GM23338 (cell line): ENCODE results near the gene RIMKLB. TPM values are rescaled to one million over a fixed set of nuclear protein-coding genes. Genes with fewer than 3 reads are reported as not detected.
"Not testable (repeated sequence)": the region's sequence is repeated elsewhere in the genome, so short reads cannot be mapped to it uniquely, and the experiment has no call there.

Experiments
- ATAC-seq: fragments of 200-7000 bp; cut with Tn5 transposase; 3 replicates; pipeline ENCODE4 v1.9.1; 2020
- DNase-seq: peaks from one replicate; pipeline ENCODE4 v3.0.0-alpha.2; 2015; ENCODE audit warnings: low spot score
- H2AFZ ChIP-seq: fragments of 200-600 bp; sonication (generic); 2 replicates; pipeline ENCODE4 v1.8.0; 2016; ENCODE audit warnings: antibody characterized with exemption, mild to moderate bottlenecking, moderate library complexity
- H3F3A ChIP-seq: fragments of 200-600 bp; sonication (generic); replicated peaks from 2 replicates; pipeline ENCODE4 v1.8.0; 2017; ENCODE audit warnings: antibody characterized with exemption, mixed run types, low read depth
- H3K27ac ChIP-seq: fragments of 200-600 bp; sonication (generic); 2 replicates; pipeline ENCODE4 v1.6.1; 2016; ENCODE audit warnings: low read depth
- H3K27me3 ChIP-seq: fragments of 200-600 bp; sonication (generic); 2 replicates; pipeline ENCODE4 v1.8.0; 2016; ENCODE audit warnings: mild to moderate bottlenecking, mixed run types, moderate library complexity; ENCODE audit not compliant: insufficient read depth
- H3K36me3 ChIP-seq: fragments of 200-600 bp; sonication (generic); 2 replicates; pipeline ENCODE4 v1.8.0; 2016; ENCODE audit warnings: mild to moderate bottlenecking; ENCODE audit not compliant: insufficient read depth
- H3K4me1 ChIP-seq: fragments of 200-600 bp; sonication (generic); 2 replicates; pipeline ENCODE4 v1.8.0; 2016; ENCODE audit warnings: mild to moderate bottlenecking, moderate library complexity; ENCODE audit not compliant: insufficient read depth
- H3K4me2 ChIP-seq: fragments of 200-600 bp; sonication (generic); 2 replicates; pipeline ENCODE4 v1.7.1; 2017; ENCODE audit warnings: mixed run types
- H3K4me3 ChIP-seq: fragments of 200-600 bp; sonication (generic); 2 replicates; pipeline ENCODE4 v1.6.1; 2016; ENCODE audit warnings: mixed run types
- H3K79me2 ChIP-seq: fragments of 200-600 bp; sonication (generic); replicated peaks from 2 replicates; pipeline ENCODE4 v1.8.0; 2017; ENCODE audit warnings: mild to moderate bottlenecking; ENCODE audit not compliant: insufficient read depth
- H3K9me2 ChIP-seq: fragments of 200-600 bp; sonication (generic); 2 replicates; pipeline ENCODE4 v1.8.0; 2017; ENCODE audit not compliant: insufficient read depth
- H4K20me1 ChIP-seq: fragments of 200-600 bp; sonication (generic); replicated peaks from 2 replicates; pipeline ENCODE4 v1.8.0; 2017; ENCODE audit warnings: mild to moderate bottlenecking; ENCODE audit not compliant: insufficient read depth
- H3K27ac Mint-ChIP-seq: 2 replicates; pipeline ENCODE4 v1.8.0; 2020; ENCODE audit warnings: inconsistent platforms, mild to moderate bottlenecking, moderate library complexity, mixed read lengths
- H3K27me3 Mint-ChIP-seq: 3 replicates; pipeline ENCODE4 v1.8.0; 2022; ENCODE audit warnings: low read depth, mild to moderate bottlenecking, moderate library complexity, mixed read lengths, inconsistent platforms; ENCODE audit not compliant: insufficient read depth, poor library complexity
- H3K36me3 Mint-ChIP-seq: 3 replicates; pipeline ENCODE4 v1.8.0; 2021; ENCODE audit warnings: low read depth, mild to moderate bottlenecking, inconsistent platforms, moderate library complexity, mixed read lengths
- H3K4me1 Mint-ChIP-seq: 3 replicates; pipeline ENCODE4 v1.8.0; 2020; ENCODE audit warnings: mild to moderate bottlenecking, inconsistent platforms, mixed read lengths
- H3K4me3 Mint-ChIP-seq: 3 replicates; pipeline ENCODE4 v1.8.0; 2021; ENCODE audit warnings: moderate library complexity, mild to moderate bottlenecking, inconsistent platforms, mixed read lengths
- H3K9me3 Mint-ChIP-seq: 3 replicates; pipeline ENCODE4 v1.8.0; 2020; ENCODE audit warnings: moderate library complexity, mild to moderate bottlenecking, inconsistent platforms, mixed read lengths
- POLR2AphosphoS5 ChIP-seq: IDR thresholded peaks from 2 replicates; pipeline ENCODE4 v1.6.1; 2016; ENCODE audit warnings: antibody characterized with exemption, low read depth
- polyA plus RNA-seq: library from polyadenylated mRNA; unstranded; fragments of >200 nt; fragmentation: Nextera tagmentation; extraction: Ambion mirVana; gene quantifications from 2 replicates; pipeline ENCODE4 v1.2.1, GENCODE V29; 2016
- total RNA-seq: library from RNA; depleted of rRNA; stranded (reverse); fragments of >200 nt; shearing (Covaris generic); gene quantifications from 2 replicates; pipeline ENCODE4 v1.2.3, GENCODE V29; 2014

The RIMKLB gene
- total and polyA plus RNA-seq, 2 experiments from 2014 or later, result 87.0 to 104 TPM

DNA sequence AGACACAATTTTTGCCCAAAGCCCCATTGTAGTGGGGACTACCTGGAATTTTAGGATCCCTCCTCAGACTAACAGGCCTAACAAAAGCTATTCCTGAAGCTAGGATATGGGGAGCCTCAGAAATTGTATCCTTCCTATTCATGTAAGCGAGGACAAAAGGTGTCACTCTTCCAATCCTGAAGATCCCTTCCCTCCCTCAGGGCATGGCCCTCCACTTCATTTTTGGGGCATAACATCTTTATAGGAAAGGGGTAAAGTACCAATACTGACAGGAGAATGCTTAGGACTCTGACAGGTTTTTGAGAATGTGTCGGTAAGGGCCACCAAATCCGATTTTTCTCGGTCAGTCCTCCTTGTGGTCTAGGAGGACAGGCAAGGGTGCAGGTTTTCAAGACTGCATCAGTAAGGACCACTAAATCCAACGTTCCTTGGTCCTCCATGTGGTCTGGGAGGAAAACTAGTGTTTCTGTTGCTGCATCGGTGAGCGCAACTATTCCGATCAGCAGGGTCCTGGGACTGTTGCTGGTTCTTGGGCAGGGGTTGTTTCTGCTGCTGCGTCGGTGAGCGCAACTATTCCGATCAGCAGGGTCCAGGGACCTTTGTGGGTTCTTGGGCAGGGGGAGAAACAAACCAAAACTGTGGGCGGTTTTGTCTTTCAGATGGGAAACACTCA lies 91.7 kb downstream of the RIMKLB start:
- Mint-ChIP-seq H3K27me3 (peaks cover 25% of the 10 kb centered on the region), H3K36me3 (peaks cover 83% of the 10 kb centered on the region), H3K4me3 (peak overlapping the region; percentile 99), H3K4me1 (peaks cover 15% of the 10 kb centered on the region), H3K27ac (peak overlapping the region; percentile 95), H3K9me3 (peaks cover 81% of the 10 kb centered on the region)
- H3F3A ChIP-seq, result peaks cover 53% of the 10 kb centered on the region
- H3K4me2 ChIP-seq, result peak overlapping the region; percentile 99
- peaks cover 18% of the 10 kb centered on the region for H3K4me1 ChIP-seq
- DNase-seq, H2AFZ ChIP-seq, ATAC-seq, H3K27me3 ChIP-seq, H3K9me2 ChIP-seq: not testable (repeated sequence)
- peak overlapping the region; percentile 91 for H3K27ac ChIP-seq
- H4K20me1 ChIP-seq, result peaks cover 23% of the 10 kb centered on the region
- H3K4me3 ChIP-seq, result peak overlapping the region; percentile 100
- H3K36me3 ChIP-seq, result peaks cover 55% of the 10 kb centered on the region
- peaks cover 46% of the 10 kb centered on the region for H3K79me2 ChIP-seq
- peak; percentile 63 for TF ChIP-seq POLR2AphosphoS5

- H3K4me1 Mint-ChIP-seq, result peaks cover 15% of the 10 kb centered on the region
- not testable (repeated sequence) for H3K27ac Mint-ChIP-seq
These were observed 95.4 kb downstream of the RIMKLB start for GRCh38 chr12:8793226-8793625.

GRCh38 chr12:8794611-8795010 lies 96.8 kb downstream of the RIMKLB start:
- peaks cover 13% of the 10 kb centered on the region for H4K20me1 ChIP-seq
- not testable (repeated sequence) for H3K27ac Mint-ChIP-seq, H3K4me3 Mint-ChIP-seq, DNase-seq, H3K9me2 ChIP-seq, ATAC-seq, H3K4me3 ChIP-seq, H2AFZ ChIP-seq, H3K27me3 ChIP-seq, H3K4me2 ChIP-seq
- H3K36me3 Mint-ChIP-seq, result peaks cover 88% of the 10 kb centered on the region
- H3K27ac ChIP-seq, result peak overlapping the region; percentile 92; the same call in 1 of the 2 replicates
- peaks cover 50% of the 10 kb centered on the region for H3K36me3 ChIP-seq
- peaks cover 18% of the 10 kb centered on the region for H3K4me1 ChIP-seq
- H3K27me3 Mint-ChIP-seq, result peaks cover 30% of the 10 kb centered on the region
- H3K4me1 Mint-ChIP-seq, result peaks cover 15% of the 10 kb centered on the region
- H3K79me2 ChIP-seq, result peaks cover 30% of the 10 kb centered on the region
- H3F3A ChIP-seq, result peaks cover 62% of the 10 kb centered on the region
- TF ChIP-seq POLR2AphosphoS5, result peak; percentile 13; the same call in 1 of the 2 replicates
- peaks cover 82% of the 10 kb centered on the region for H3K9me3 Mint-ChIP-seq

More at GRCh38 chr12:8793226-8793625, 95.4 kb downstream of the RIMKLB start:
- Histone ChIP-seq H3K27ac (peak overlapping the region; percentile 92), H3K36me3 (peaks cover 56% of the 10 kb centered on the region), H4K20me1 (peaks cover 23% of the 10 kb centered on the region), H3K79me2 (peaks cover 43% of the 10 kb centered on the region), H3K4me1 (peaks cover 18% of the 10 kb centered on the region), H3F3A (peaks cover 71% of the 10 kb centered on the region), H3K4me3 (peak overlapping the region; percentile 13; the same call in 1 of the 2 replicates)
- Mint-ChIP-seq H3K9me3 (peaks cover 83% of the 10 kb centered on the region), H3K27me3 (peaks cover 37% of the 10 kb centered on the region), H3K36me3 (peaks cover 89% of the 10 kb centered on the region)
- H3K9me2 ChIP-seq, H3K27me3 ChIP-seq, DNase-seq, H2AFZ ChIP-seq, H3K4me2 ChIP-seq, ATAC-seq, H3K4me3 Mint-ChIP-seq: not testable (repeated sequence)
- TF ChIP-seq POLR2AphosphoS5, result peak; percentile 33; the same call in 1 of the 2 replicates
